SK-N-SH treated with all-trans-retinoic acid at 6 μM for 48 hours (cell line): Measurements from ENCODE around the gene A3GALT2.

Experiments
- BACH2 ChIP-seq: fragments of 250-450 bp; sonication (Bioruptor Pico); IDR thresholded peaks from 2 replicates; pipeline ENCODE4 v1.9.0; 2021; ENCODE audit warnings: mild to moderate bottlenecking, borderline replicate concordance
- CREB5 ChIP-seq: fragments of 250-450 bp; sonication (Bioruptor Pico); IDR thresholded peaks from 2 replicates; pipeline ENCODE4 v1.5.1; 2020; ENCODE audit warnings: low read depth, mild to moderate bottlenecking, moderate library complexity
- ISL1 ChIP-seq: fragments of 250-450 bp; sonication (Bioruptor Pico); IDR thresholded peaks from 2 replicates; pipeline ENCODE4 v2.1.2; 2022; ENCODE audit warnings: mild to moderate bottlenecking, moderate library complexity
- PATZ1 ChIP-seq: fragments of 250-450 bp; sonication (Bioruptor Pico); IDR thresholded peaks from 2 replicates; pipeline ENCODE4 v1.8.0; 2020; ENCODE audit warnings: mild to moderate bottlenecking, moderate library complexity, borderline replicate concordance
- RARB ChIP-seq: fragments of 250-450 bp; sonication (Bioruptor Pico); IDR thresholded peaks from 2 replicates; pipeline ENCODE4 v1.8.0; 2021; ENCODE audit warnings: mild to moderate bottlenecking, moderate library complexity
- TOX ChIP-seq: fragments of 250-450 bp; sonication (Bioruptor Pico); IDR thresholded peaks from 2 replicates; pipeline ENCODE4 v1.8.0; 2021; ENCODE audit warnings: mild to moderate bottlenecking, moderate library complexity, borderline replicate concordance
- ZFP3 ChIP-seq: fragments of 250-450 bp; sonication (Bioruptor Pico); IDR thresholded peaks from 2 replicates; pipeline ENCODE4 v1.5.0; 2020; ENCODE audit warnings: mild to moderate bottlenecking, moderate library complexity
- ZFP30 ChIP-seq: fragments of 450-650 bp; formaldehyde crosslinking; IDR thresholded peaks from 2 replicates; pipeline ENCODE4 v1.5.0; 2022; ENCODE audit warnings: mild to moderate bottlenecking, moderate library complexity
- ZNF70 ChIP-seq: fragments of 450-650 bp; formaldehyde crosslinking; IDR thresholded peaks from 2 replicates; pipeline ENCODE4 v1.5.0; 2020; ENCODE audit warnings: mild to moderate bottlenecking, moderate library complexity

- TF ChIP-seq PATZ1 (CRISPR knock-in tag) (no peak), TOX (CRISPR knock-in tag) (no peak), ZFP30 (CRISPR knock-in tag) (no peak), RARB (CRISPR knock-in tag) (no peak), ISL1 (CRISPR knock-in tag) (no peak), ZNF70 (CRISPR knock-in tag) (no peak), BACH2 (no peak), ZFP3 (no peak), CREB5 (CRISPR knock-in tag) (no peak)
These were observed 51.8 kb downstream of the A3GALT2 start for GRCh38 chr1:33268927-33269610.
